ENCODE data around the gene NDUFAF3. TPM values are rescaled to one million over a fixed set of nuclear protein-coding genes. Genes with fewer than 3 reads are reported as not detected.
"Not testable (repeated sequence)": the region's sequence is repeated elsewhere in the genome, so short reads cannot be mapped to it uniquely, and the experiment has no call there.

The NDUFAF3 gene
- polyA plus RNA-seq, 1 of the 3 experiments (the other 2 are of a cell fraction): 104 TPM

GRCh38 chr3:49007068-49007770 is 14.7 kb upstream of the NDUFAF3 start, which contains the start of gene WDR6 (continued):
- TF ChIP-seq, protein P1, sequence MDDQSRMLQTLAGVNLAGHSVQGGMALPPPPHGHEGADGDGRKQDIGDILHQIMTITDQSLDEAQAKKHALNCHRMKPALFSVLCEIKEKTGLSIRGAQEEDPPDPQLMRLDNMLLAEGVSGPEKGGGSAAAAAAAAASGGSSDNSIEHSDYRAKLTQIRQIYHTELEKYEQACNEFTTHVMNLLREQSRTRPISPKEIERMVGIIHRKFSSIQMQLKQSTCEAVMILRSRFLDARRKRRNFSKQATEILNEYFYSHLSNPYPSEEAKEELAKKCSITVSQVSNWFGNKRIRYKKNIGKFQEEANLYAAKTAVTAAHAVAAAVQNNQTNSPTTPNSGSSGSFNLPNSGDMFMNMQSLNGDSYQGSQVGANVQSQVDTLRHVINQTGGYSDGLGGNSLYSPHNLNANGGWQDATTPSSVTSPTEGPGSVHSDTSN (IDR thresholded peaks at IDR 0.05): peak; percentile 95
- no peak for TF ChIP-seq FOXM1 (IDR thresholded peaks at IDR 0.05; ENCODE audit: low read depth)
- peak; percentile 99 for TF ChIP-seq USF1 (IDR thresholded peaks at IDR 0.05; ENCODE audit: borderline replicate concordance, low read depth)
- no peak for TF ChIP-seq TEAD4 (IDR thresholded peaks at IDR 0.05; ENCODE audit: borderline replicate concordance, insufficient read depth)
- no peak for TF ChIP-seq RAD21 (IDR thresholded peaks at IDR 0.05; ENCODE audit: low read length)
- TF ChIP-seq RCOR1 (IDR thresholded peaks at IDR 0.05; ENCODE audit: low read length): peak; percentile 29; the same call in 1 of the 2 replicates
- TF ChIP-seq RXRA (IDR thresholded peaks at IDR 0.05; ENCODE audit: borderline replicate concordance, low read depth): no peak
- TF ChIP-seq ZBTB33 (IDR thresholded peaks at IDR 0.05; ENCODE audit: borderline replicate concordance, low read depth): peak; percentile 97

- Histone ChIP-seq H3K79me2 (ENCODE audit: insufficient read depth) (peaks cover 66% of the 10 kb centered on the region), H3F3A (replicated peaks; ENCODE audit: insufficient read depth) (peaks cover 3% of the 10 kb centered on the region), H3K9me2 (no peaks in the 10 kb centered on the region), H3K4me2 (peak overlapping the region; percentile 100), H3K36me3 (replicated peaks in 1 of 2; ENCODE audit: control insufficient read depth in 1 of 2, insufficient read depth in 2 of 2, low read length in 1 of 2) (peaks cover 4 to 17% of the 10 kb centered on the region in 2 experiments), H3K9me3 (no peaks in the 10 kb centered on the region), H3K9ac (peak overlapping the region; percentile 100), H2AFZ (ENCODE audit: low read depth) (peak overlapping the region; percentile 84), H3K4me1 (ENCODE audit: control insufficient read depth in 1 of 2, insufficient read depth in 2 of 2, low read depth in 1 of 2, low read length in 1 of 2) (peaks cover 0 to 18% of the 10 kb centered on the region in 2 experiments; a peak in 2 of 4 replicates), H3K27ac (ENCODE audit: low read depth in 2 of 2, low read length in 1 of 2) (peak overlapping the region; percentile 96 to 98), H3K27me3 (ENCODE audit: insufficient read depth) (no peaks in the 10 kb centered on the region), H3K4me3 (ENCODE audit: low read depth in 2 of 2, low read length in 1 of 2) (peak overlapping the region; percentile 78 to 97), H4K20me1 (ENCODE audit: insufficient read depth) (peaks cover 48% of the 10 kb centered on the region)
- peak; percentile 2; the same call in 1 of the 2 replicates for TF ChIP-seq SMC3 (IDR thresholded peaks at IDR 0.05; ENCODE audit: low read depth, low read length)
- no peak for TF ChIP-seq IRF3 (IDR thresholded peaks at IDR 0.05; ENCODE audit: low read depth, low read length)
- WGBS (ENCODE audit: low lambda C conversion rate): 16% methylated on average over 29 of the region's 41 CpGs
- POLR2A ChIA-PET: interaction anchor here (0.8 to 4.4 kb wide), 12 partner anchors 9 to 462 kb away, joined by 3 to 80 read pairs (median 11); partner anchors contain the start of genes DAG1, DALRD3, IMPDH2 and IP6K2
- DNase-seq: peak; percentile 92
- CTCF ChIA-PET: interaction anchor here (0.8 to 4.4 kb wide), 13 partner anchors 9 to 325 kb away, joined by 3 to 39 read pairs (median 5); partner anchors contain the start of genes DALRD3, IMPDH2, NDUFAF3 and P4HTM
Observed at GRCh38 chr3:49007771-49008528, 14.0 kb upstream of the NDUFAF3 start.

- H3K79me2 ChIP-seq (ENCODE audit: insufficient read depth): peaks cover 72% of the 10 kb centered on the region
- peak overlapping the region in 1 of 2 experiments; percentile 38; a peak in 2 of 4 replicates for H3K27ac ChIP-seq (ENCODE audit: low read depth in 2 of 2, low read length in 1 of 2)
- CTCF ChIA-PET: interaction anchor here (0.8 to 4.4 kb wide), 6 partner anchors 9 to 86 kb away, joined by 3 to 39 read pairs (median 12); partner anchors contain the start of genes DALRD3, NDUFAF3, P4HTM and QRICH1
Observed at GRCh38 chr3:49008627-49009026, 13.3 kb upstream of the NDUFAF3 start.

More at GRCh38 chr3:49008627-49009026, 13.3 kb upstream of the NDUFAF3 start:
- Histone ChIP-seq H3K9ac (peak overlapping the region; percentile 100), H3K4me3 (ENCODE audit: low read depth in 2 of 2, low read length in 1 of 2) (peak overlapping the region; percentile 78 to 97), H4K20me1 (ENCODE audit: insufficient read depth) (peaks cover 55% of the 10 kb centered on the region), H3K4me2 (peak overlapping the region; percentile 100), H3K36me3 (replicated peaks in 1 of 2; ENCODE audit: control insufficient read depth in 1 of 2, insufficient read depth in 2 of 2, low read length in 1 of 2) (peaks cover 4 to 24% of the 10 kb centered on the region in 2 experiments), H3K4me1 (ENCODE audit: control insufficient read depth in 1 of 2, insufficient read depth in 2 of 2, low read depth in 1 of 2, low read length in 1 of 2) (peaks cover 0 to 18% of the 10 kb centered on the region in 2 experiments; a peak in 2 of 4 replicates)
- H3F3A ChIP-seq (replicated peaks; ENCODE audit: insufficient read depth); H3K9me2 ChIP-seq; DNase-seq; H3K9me3 ChIP-seq; H2AFZ ChIP-seq (ENCODE audit: low read depth); H3K27me3 ChIP-seq (ENCODE audit: insufficient read depth): not testable (repeated sequence)
- 96% methylated on average over 5 of the region's 5 CpGs for WGBS (ENCODE audit: low lambda C conversion rate)
- POLR2A ChIA-PET: interaction anchor here (2.7 to 4.4 kb wide), 4 partner anchors 8 to 20 kb away, joined by 14 to 80 read pairs (median 45); partner anchors contain the start of genes DALRD3, IMPDH2 and NDUFAF3

Data from SK-N-SH (cell line).